T-cell (primary cell): ENCODE measurements around the gene ARSB. TPM values are rescaled to one million over a fixed set of nuclear protein-coding genes. Genes with fewer than 3 reads are reported as not detected.
A peak's percentile ranks its signal among the peaks of the same experiment; 100 is the strongest.
"Not testable (repeated sequence)": the region's sequence is repeated elsewhere in the genome, so short reads cannot be mapped to it uniquely, and the experiment has no call there.

Source experiments
- ATAC-seq, 4 experiments: fragments of 200-7000 bp in 3 of 4; fragments of 150-1000 bp in 1 of 4; cut with Tn5 transposase; replicated peaks in 1 of 4; 1 replicate in 3 of 4; 2 replicates in 1 of 4; pipeline ENCODE4 v1.10.0; 2021; ENCODE audit warnings: moderate library complexity in 3 of 4, mild to moderate bottlenecking in 2 of 4, moderate number of reproducible peaks in 1 of 4
- CTCF ChIA-PET, 2 donors: fragments of 300-600 bp; sonication (Branson Sonifier 250); formaldehyde crosslinking; loops; one replicate each; lab custom pipeline; 2022; ENCODE audit warnings: antibody characterized with exemption in 2 of 2; lab: Charles Lee
- POLR2A ChIA-PET, 2 donors: fragments of 300-600 bp; sonication (Branson Sonifier 250); formaldehyde crosslinking; loops; one replicate each; lab custom pipeline; 2022; ENCODE audit warnings: antibody characterized with exemption in 2 of 2; lab: Charles Lee
- DNase-seq, 35 experiments: peaks; one replicate each; pipeline versions ENCODE4 v3.0.0 to v3.0.0-alpha.2; 2013 to 2023
- H3K27ac ChIP-seq: one replicate; pipeline ENCODE4 v1.5.1; 2013; ENCODE audit warnings: low read length
- H3K27me3 ChIP-seq, 2 experiments: replicated peaks in 1 of 2; 1 replicate in 1 of 2; 2 replicates in 1 of 2; pipeline versions ENCODE4 v1.6.1 to v1.7.0; 2013; ENCODE audit warnings: low read length in 1 of 2, mixed read lengths in 1 of 2; ENCODE audit not compliant: control insufficient read depth in 2 of 2, insufficient read depth in 2 of 2; ENCODE audit errors: extremely low read depth in 1 of 2
- H3K36me3 ChIP-seq, 2 donors: 1 replicate in 1 of 2; 2 replicates in 1 of 2; pipeline versions ENCODE4 v1.6.1 to v1.7.0; 2013; ENCODE audit warnings: low read length in 1 of 2; ENCODE audit not compliant: control insufficient read depth in 2 of 2, insufficient read depth in 1 of 2; ENCODE audit errors: extremely low read depth in 1 of 2
- H3K4me1 ChIP-seq, 2 experiments: 1 replicate in 1 of 2; 2 replicates in 1 of 2; pipeline versions ENCODE4 v1.6.1 to v1.7.0; 2013; ENCODE audit warnings: low read length in 2 of 2, mixed read lengths in 1 of 2; ENCODE audit not compliant: insufficient read depth in 2 of 2, control insufficient read depth in 1 of 2; ENCODE audit errors: extremely low read depth in 1 of 2
- H3K4me3 ChIP-seq, 2 donors: 1 replicate in 1 of 2; 2 replicates in 1 of 2; pipeline versions ENCODE4 v1.5.1 to v1.7.0; 2013; ENCODE audit warnings: mild to moderate bottlenecking in 2 of 2, low read length in 1 of 2, moderate library complexity in 1 of 2; ENCODE audit not compliant: control insufficient read depth in 1 of 2; ENCODE audit errors: extremely low read depth in 1 of 2
- H3K9me3 ChIP-seq: 2 replicates; pipeline ENCODE4 v1.7.0; 2013
- H3K27ac Mint-ChIP-seq, 2 donors: one replicate each; pipeline ENCODE4 v1.8.0; 2020 to 2021; ENCODE audit warnings: mild to moderate bottlenecking in 2 of 2, mixed read lengths in 2 of 2
- H3K27me3 Mint-ChIP-seq, 2 donors: one replicate each; pipeline ENCODE4 v1.8.0; 2021 to 2022; ENCODE audit warnings: mixed read lengths in 2 of 2
- H3K36me3 Mint-ChIP-seq: one replicate; pipeline ENCODE4 v1.8.0; 2021; ENCODE audit warnings: mixed read lengths
- H3K4me1 Mint-ChIP-seq, 3 donors: one replicate each; pipeline ENCODE4 v1.8.0; 2020 to 2022; ENCODE audit warnings: mixed read lengths in 3 of 3, mild to moderate bottlenecking in 1 of 3
- H3K4me3 Mint-ChIP-seq, 3 donors: one replicate each; pipeline ENCODE4 v1.8.0; 2020 to 2022; ENCODE audit warnings: mild to moderate bottlenecking in 3 of 3, mixed read lengths in 3 of 3, moderate library complexity in 3 of 3
- H3K9me3 Mint-ChIP-seq, 3 donors: one replicate each; pipeline ENCODE4 v1.8.0; 2020 to 2022; ENCODE audit warnings: mixed read lengths in 3 of 3
- WGBS: methylation state at CpG from one replicate; pipeline ENCODE4 v1.1.5; 2013; ENCODE audit warnings: missing lambda C conversion rate; ENCODE audit not compliant: insufficient coverage; 5-methylcytosine and 5-hydroxymethylcytosine counted together
- total RNA-seq, 35 experiments: library from RNA in 6 of 35; stranded (reverse) in 6 of 35; fragments of 120-200 nt in 1 of 35; gene quantifications; one replicate each; pipeline versions ENCODE4 v1.2.1 to v1.2.4 and lab custom pipeline; 2013 to 2026

ARSB gene
- total RNA-seq, 5 donors from 2014 or later (not counting 1 experiment from before 2014, with no cell fraction given), result 5.6 to 7.1 (median 6.9) TPM

- Histone ChIP-seq H3K4me1 (no peaks in the 10 kb centered on the region), H3K27me3 (no peaks in the 10 kb centered on the region), H3K9me3 (no peaks in the 10 kb centered on the region), H3K4me3 (no peak overlapping the region), H3K27ac (no peak overlapping the region), H3K36me3 (no peaks in the 10 kb centered on the region)
- H3K27ac Mint-ChIP-seq, result no peak overlapping the region
- DNase-seq (no peak), ATAC-seq (no peak)
- CTCF ChIA-PET, result interaction anchor here in 1 of 2 donors (0.6 kb wide), 1 partner anchor 838 kb away, joined by 5 read pairs; no protein-coding TSS in a partner anchor
- peaks cover 0 to 11% (median 0%) of the 10 kb centered on the region in 3 donors for H3K9me3 Mint-ChIP-seq
- H3K4me1 Mint-ChIP-seq, result peaks cover 0 to 4% (median 0%) of the 10 kb centered on the region in 3 donors
- POLR2A ChIA-PET, result no interaction called here
- no peaks in the 10 kb centered on the region for H3K36me3 Mint-ChIP-seq
- WGBS, result 90% methylated on average over 2 of the region's 5 CpGs
- no peak overlapping the region for H3K4me3 Mint-ChIP-seq
- peaks cover 6 to 7% of the 10 kb centered on the region in 2 donors for H3K27me3 Mint-ChIP-seq
Measured at GRCh38 chr5:78765116-78765515, 220.0 kb downstream of the ARSB start.

- Histone ChIP-seq H3K4me1 (no peaks in the 10 kb centered on the region), H3K27me3 (no peaks in the 10 kb centered on the region), H3K4me3 (no peak overlapping the region), H3K27ac (no peak overlapping the region), H3K36me3 (no peaks in the 10 kb centered on the region), H3K9me3 (no peaks in the 10 kb centered on the region)
- no peaks in the 10 kb centered on the region for H3K36me3 Mint-ChIP-seq
- H3K9me3 Mint-ChIP-seq, result peaks cover 0 to 11% (median 0%) of the 10 kb centered on the region in 3 donors
- ATAC-seq (no peak), DNase-seq (no peak)
- 100% methylated on average over 3 of the region's 6 CpGs for WGBS
- H3K27ac Mint-ChIP-seq, result no peak overlapping the region
- ChIA-PET CTCF (no interaction called here), POLR2A (interaction anchor here in 1 of 2 donors (0.6 kb wide), 1 partner anchor 114 kb away, joined by 3 read pairs; no protein-coding TSS in a partner anchor)
- H3K4me3 Mint-ChIP-seq, result no peak overlapping the region
- peaks cover 0 to 4% (median 0%) of the 10 kb centered on the region in 3 donors for H3K4me1 Mint-ChIP-seq
- H3K27me3 Mint-ChIP-seq, result peaks cover 6 to 7% of the 10 kb centered on the region in 2 donors
Measured at GRCh38 chr5:78763659-78764189, 221.4 kb downstream of the ARSB start.

DNA sequence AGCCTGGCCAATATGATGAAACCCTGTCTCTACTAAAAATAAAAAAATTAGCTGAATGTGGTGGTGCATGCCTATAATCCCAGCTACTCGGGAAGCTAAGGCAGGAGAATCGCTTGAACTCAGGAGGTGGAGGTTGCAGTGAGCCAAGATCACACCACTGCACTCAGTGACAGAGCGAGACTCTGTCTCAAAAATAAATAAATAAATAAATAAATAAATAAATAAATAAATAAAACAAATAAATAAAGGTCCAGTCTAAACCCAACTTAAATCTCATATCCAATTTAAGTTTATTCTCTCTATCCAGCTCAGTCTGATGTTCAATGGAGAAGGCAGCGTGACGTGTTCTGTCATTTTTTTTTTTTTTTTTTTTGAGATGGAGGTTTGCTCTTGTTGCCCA is 222.4 kb downstream of the ARSB start:
- H3K9me3 ChIP-seq, H3K27ac Mint-ChIP-seq, H3K4me3 Mint-ChIP-seq, H3K4me1 Mint-ChIP-seq, H3K4me3 ChIP-seq, H3K27me3 ChIP-seq, ATAC-seq, POLR2A ChIA-PET, H3K36me3 Mint-ChIP-seq, H3K27me3 Mint-ChIP-seq, DNase-seq, H3K36me3 ChIP-seq, H3K27ac ChIP-seq, CTCF ChIA-PET, H3K4me1 ChIP-seq: not testable (repeated sequence)
- no CpG with 5 or more reads among the region's 5 CpGs for WGBS
- peaks cover 0 to 11% (median 0%) of the 10 kb centered on the region in 3 donors for H3K9me3 Mint-ChIP-seq

- Histone ChIP-seq H3K27me3 (no peaks in the 10 kb centered on the region), H3K27ac (no peak overlapping the region), H3K36me3 (no peaks in the 10 kb centered on the region), H3K4me1 (no peaks in the 10 kb centered on the region), H3K9me3 (no peaks in the 10 kb centered on the region), H3K4me3 (no peak overlapping the region)
- POLR2A ChIA-PET, result no interaction called here
- CTCF ChIA-PET, result no interaction called here
- Mint-ChIP-seq H3K27me3 (peaks cover 3 to 7% of the 10 kb centered on the region in 2 donors), H3K4me3 (no peak overlapping the region), H3K9me3 (peaks cover 0 to 11% (median 0%) of the 10 kb centered on the region in 3 donors), H3K36me3 (no peaks in the 10 kb centered on the region), H3K27ac (no peak overlapping the region), H3K4me1 (peaks cover 0 to 10% (median 0%) of the 10 kb centered on the region in 3 donors)
- DNase-seq, result no peak
- WGBS, result 88% methylated on average over 6 of the region's 6 CpGs
- ATAC-seq, result no peak
Measured at GRCh38 chr5:78761840-78762239, 223.3 kb downstream of the ARSB start.

- Histone ChIP-seq H3K27ac (no peak overlapping the region), H3K27me3 (no peaks in the 10 kb centered on the region), H3K4me1 (no peaks in the 10 kb centered on the region), H3K4me3 (no peak overlapping the region), H3K36me3 (no peaks in the 10 kb centered on the region), H3K9me3 (no peaks in the 10 kb centered on the region)
- H3K4me1 Mint-ChIP-seq, result peaks cover 0 to 10% (median 0%) of the 10 kb centered on the region in 3 donors
- peaks cover 3 to 4% of the 10 kb centered on the region in 2 donors for H3K27me3 Mint-ChIP-seq
- DNase-seq, result no peak
- no peak overlapping the region for H3K27ac Mint-ChIP-seq
- CTCF ChIA-PET, result no interaction called here
- no peak for ATAC-seq
- H3K4me3 Mint-ChIP-seq, result no peak overlapping the region
- POLR2A ChIA-PET, result interaction anchor here (0.6 to 0.7 kb wide), 2 partner anchors 1305 to 1798 kb away, joined by 3 read pairs; no protein-coding TSS in a partner anchor
- peaks cover 0 to 11% (median 0%) of the 10 kb centered on the region in 3 donors for H3K9me3 Mint-ChIP-seq
- no peaks in the 10 kb centered on the region for H3K36me3 Mint-ChIP-seq
Measured at GRCh38 chr5:78760770-78761169, 224.3 kb downstream of the ARSB start.

DNA sequence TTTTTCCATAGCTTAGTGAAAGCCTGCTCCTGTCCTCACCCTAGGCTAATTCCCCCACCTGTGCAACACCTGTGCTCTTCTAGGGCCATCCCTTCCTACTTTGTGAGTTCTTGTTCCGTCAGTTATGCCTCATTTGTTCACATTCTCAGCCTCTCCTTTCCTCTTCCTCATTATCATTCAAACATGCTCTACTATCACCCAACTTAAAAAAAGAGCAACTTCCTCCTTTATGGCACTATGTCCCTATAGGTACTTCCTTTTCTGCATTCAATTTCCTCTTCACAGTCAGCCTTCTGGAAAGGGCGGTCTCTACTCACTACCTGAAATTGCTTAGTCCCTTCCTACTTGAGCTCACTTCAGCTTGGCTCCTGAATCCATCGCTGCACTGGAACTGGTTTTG is 224.7 kb downstream of the ARSB start:
- H3K4me1 ChIP-seq, result no peaks in the 10 kb centered on the region
- Mint-ChIP-seq H3K36me3 (no peaks in the 10 kb centered on the region), H3K9me3 (peaks cover 0 to 11% (median 0%) of the 10 kb centered on the region in 3 donors), H3K4me1 (peaks cover 0 to 10% (median 0%) of the 10 kb centered on the region in 3 donors), H3K27ac (no peak overlapping the region), H3K4me3 (no peak overlapping the region), H3K27me3 (peaks cover 3% of the 10 kb centered on the region in 2 donors)
- ChIA-PET POLR2A (interaction anchor here (0.6 to 0.7 kb wide), 2 partner anchors 1305 to 1797 kb away, joined by 3 read pairs; no protein-coding TSS in a partner anchor), CTCF (no interaction called here)
- H3K27ac ChIP-seq, result no peak overlapping the region
- 92% methylated on average over 3 of the region's 3 CpGs for WGBS
- no peak overlapping the region for H3K4me3 ChIP-seq
- no peaks in the 10 kb centered on the region for H3K27me3 ChIP-seq
- H3K36me3 ChIP-seq, result no peaks in the 10 kb centered on the region
- ATAC-seq, result no peak
- DNase-seq, result peak in 1 of 35 experiments; percentile 2
- no peaks in the 10 kb centered on the region for H3K9me3 ChIP-seq
